NCI-H2171 (cell line): Measurements from ENCODE around the gene ZNF829.

Experiments used
- DNase-seq: peaks from one replicate; lab custom pipeline; 2025; lab: John Stamatoyannopoulos, UW

ZNF829 gene

GRCh38 chr19:36915992-36916830 is at the start of gene ZNF829, which contains the start of gene ZNF568:
ZNF829 (minus strand) TSS chr19:36916291; CDS start chr19:36915167, 1,124 bp downstream.
ZNF568 (plus strand) TSS chr19:36916332; CDS start chr19:36922771, 6,439 bp downstream.
- peak; percentile 93 for DNase-seq

GRCh38 chr19:36963280-36963679 is 47.2 kb upstream of the ZNF829 start:
- DNase-seq: peak; percentile 77

- no peak for DNase-seq
These were observed 46.3 kb upstream of the ZNF829 start for GRCh38 chr19:36962346-36962745.

- no peak for DNase-seq
These were observed 34.4 kb upstream of the ZNF829 start for GRCh38 chr19:36950335-36951119.

- no peak for DNase-seq
These were observed 23.1 kb upstream of the ZNF829 start for GRCh38 chr19:36939153-36939552.

GRCh38 chr19:36931684-36932083 is 15.6 kb upstream of the ZNF829 start:
- no peak for DNase-seq

GRCh38 chr19:36918090-36918489 is 2.0 kb upstream of the ZNF829 start:
- DNase-seq: no peak

GRCh38 chr19:36916991-36917390 is 900 bp upstream of the ZNF829 start:
- no peak for DNase-seq

- no peak for DNase-seq
These were observed 17.7 kb downstream of the ZNF829 start for GRCh38 chr19:36898422-36898821.

GRCh38 chr19:36894849-36895383 is 21.2 kb downstream of the ZNF829 start:
- no peak for DNase-seq

- DNase-seq: no peak
These were observed 24.2 kb downstream of the ZNF829 start for GRCh38 chr19:36891768-36892357.

GRCh38 chr19:36876993-36877938 is 38.8 kb downstream of the ZNF829 start:
- no peak for DNase-seq

GRCh38 chr19:36851898-36852297 is 64.2 kb downstream of the ZNF829 start:
- DNase-seq: no peak

GRCh38 chr19:36850559-36851442 is 65.3 kb downstream of the ZNF829 start, which contains the start of gene ZNF345:
ZNF345 (plus strand) TSS chr19:36850876; CDS start chr19:36876831, 25,955 bp downstream.
- peak; percentile 95 for DNase-seq

- DNase-seq: peak; percentile 82
These were observed 66.2 kb downstream of the ZNF829 start for GRCh38 chr19:36849701-36850558.

GRCh38 chr19:36847968-36848367 is 68.1 kb downstream of the ZNF829 start:
- no peak for DNase-seq

- no peak for DNase-seq
These were observed 77.2 kb downstream of the ZNF829 start for GRCh38 chr19:36838784-36839324.
